HG02970 (cell line): Measurements from ENCODE around the gene ING5.
"Not testable (repeated sequence)": the region's sequence is repeated elsewhere in the genome, so short reads cannot be mapped to it uniquely, and the experiment has no call there.

ENCODE experiments used
- ATAC-seq: cut with Tn5 transposase; IDR thresholded peaks from one replicate; pipeline ENCODE4 v1.9.1; 2021; ENCODE audit warnings: mild to moderate bottlenecking, moderate library complexity, moderate number of reproducible peaks; ENCODE audit not compliant: unreplicated experiment, low FRiP score

The ING5 gene

DNA sequence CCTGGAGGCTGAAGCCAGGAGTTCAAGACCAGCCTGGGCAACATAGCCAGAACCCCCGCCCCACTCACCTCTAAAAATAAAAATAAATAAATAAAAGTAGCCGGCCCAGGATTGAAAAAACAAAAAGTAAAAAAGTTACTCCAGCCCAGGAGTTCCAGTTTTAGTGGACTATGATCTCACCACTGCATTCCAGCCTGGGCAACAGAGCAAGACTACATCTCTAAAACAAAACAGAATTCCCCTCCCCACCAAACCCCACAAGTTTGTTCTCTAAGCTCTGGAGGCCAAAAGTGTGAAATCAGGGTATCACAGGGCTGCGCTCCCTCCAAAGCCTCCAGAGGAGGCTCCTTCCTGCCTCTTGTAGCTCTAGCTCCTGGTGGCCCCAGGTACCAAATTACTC, 34.3 kb downstream of the ING5 start:
- ATAC-seq: no peak

- ATAC-seq: no peak
Measured at GRCh38 chr2:241738040-241738686, 36.3 kb downstream of the ING5 start.

DNA sequence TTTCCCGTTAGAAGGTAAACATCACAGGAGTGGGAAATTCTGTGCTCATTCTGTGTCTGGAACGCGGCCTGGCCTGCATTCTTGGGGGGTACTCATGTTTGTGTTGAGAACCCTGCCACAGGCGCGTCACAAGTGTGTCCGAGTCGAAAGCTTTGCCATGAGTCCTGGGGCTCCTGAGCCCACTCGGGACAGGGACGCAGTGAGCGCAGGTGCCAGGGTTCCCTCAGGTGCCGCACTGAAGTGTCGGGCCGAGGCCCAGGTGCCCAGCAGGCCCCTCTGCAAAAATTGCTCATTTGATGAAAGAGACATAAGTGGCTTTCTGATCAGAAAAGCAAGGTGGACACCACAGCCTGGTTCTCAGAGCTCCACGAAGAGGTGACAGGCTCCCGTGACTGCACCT, 37.3 kb downstream of the ING5 start:
- ATAC-seq: no peak

DNA sequence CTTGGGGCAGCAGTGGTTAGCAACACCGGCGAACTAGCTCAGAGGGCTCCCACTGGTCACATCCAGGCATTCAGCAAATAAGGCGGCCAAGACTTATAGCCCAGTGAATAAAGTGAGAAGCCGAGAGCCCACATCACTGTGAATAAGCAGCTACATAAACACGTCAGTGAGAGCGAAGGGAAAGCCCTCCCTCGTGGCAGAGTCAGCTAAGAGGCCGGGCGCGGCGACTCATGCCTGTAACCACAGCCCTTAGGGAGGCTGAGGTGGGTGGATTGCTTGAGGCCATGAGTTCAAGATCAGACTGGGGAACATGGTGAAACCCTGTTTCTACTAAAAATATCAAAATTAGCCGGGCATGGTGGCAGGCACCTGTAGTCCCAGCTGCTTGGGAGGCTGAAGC, 37.8 kb downstream of the ING5 start:
- ATAC-seq: no peak

DNA sequence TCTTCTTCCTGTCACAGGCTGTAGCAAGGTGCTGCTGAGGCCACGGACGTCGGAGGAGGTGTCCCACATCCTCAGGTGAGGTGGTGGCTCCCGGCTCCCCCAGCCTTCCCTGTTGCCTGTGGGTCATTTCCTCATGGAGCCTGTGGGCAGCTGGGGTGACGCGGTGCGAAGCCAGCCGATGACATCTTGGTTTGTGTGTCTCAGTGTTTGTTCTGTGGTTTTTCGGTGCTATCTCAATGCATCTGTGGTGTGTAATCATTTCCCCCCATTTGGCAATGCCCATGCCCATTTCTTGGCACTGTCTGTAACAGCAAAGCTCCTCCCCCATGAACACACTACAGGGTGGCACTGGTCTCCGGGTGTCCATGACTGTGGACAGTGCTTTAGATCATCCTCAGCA, 39.2 kb downstream of the ING5 start:
- no peak for ATAC-seq

DNA sequence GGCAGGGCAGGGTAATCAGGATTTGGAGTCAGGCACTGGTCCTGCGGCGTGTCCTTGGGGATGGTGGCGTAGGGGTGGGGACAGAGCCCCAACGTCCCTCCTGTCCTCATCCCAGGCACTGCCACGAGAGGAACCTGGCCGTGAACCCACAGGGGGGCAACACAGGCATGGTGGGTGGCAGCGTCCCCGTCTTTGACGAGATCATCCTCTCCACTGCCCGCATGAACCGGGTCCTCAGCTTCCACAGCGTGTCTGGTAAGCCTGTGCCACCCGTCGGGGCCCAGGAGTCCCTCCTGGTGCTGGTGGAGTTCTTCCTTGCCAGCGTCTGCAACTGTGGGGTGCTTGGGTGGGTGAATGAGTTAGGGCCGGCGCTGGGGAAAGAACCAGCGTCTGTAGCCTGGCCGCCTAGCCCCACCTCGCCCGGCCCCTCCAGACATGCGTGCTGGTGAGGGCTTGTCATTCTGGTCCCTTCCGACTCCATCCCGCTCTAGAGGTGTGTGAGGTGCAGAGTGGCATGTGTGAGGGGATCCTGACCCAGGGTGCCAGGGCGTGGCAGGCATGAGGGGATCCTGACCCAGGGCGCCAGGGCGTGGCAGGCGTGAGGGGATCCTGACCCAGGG, 40.6 kb downstream of the ING5 start:
- no peak for ATAC-seq

- ATAC-seq: not testable (repeated sequence)
Measured at GRCh38 chr2:241743008-241743407, 41.2 kb downstream of the ING5 start.

DNA sequence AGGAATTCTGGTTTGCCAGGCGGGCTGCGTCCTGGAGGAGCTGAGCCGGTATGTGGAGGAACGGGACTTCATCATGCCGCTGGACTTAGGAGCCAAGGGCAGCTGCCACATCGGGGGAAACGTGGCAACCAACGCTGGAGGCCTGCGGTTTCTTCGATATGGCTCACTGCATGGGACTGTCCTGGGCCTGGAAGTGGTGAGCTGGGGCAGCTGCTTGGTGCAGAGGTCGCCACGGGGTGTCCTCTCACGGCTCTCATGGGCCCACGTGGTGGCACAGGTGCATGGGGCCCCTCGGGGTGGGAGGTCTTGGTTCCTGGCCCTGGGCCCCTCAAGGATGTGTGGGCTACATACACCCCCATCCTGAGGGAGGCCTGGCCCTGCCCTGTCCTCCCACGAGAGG, 41.8 kb downstream of the ING5 start:
- ATAC-seq: no peak

DNA sequence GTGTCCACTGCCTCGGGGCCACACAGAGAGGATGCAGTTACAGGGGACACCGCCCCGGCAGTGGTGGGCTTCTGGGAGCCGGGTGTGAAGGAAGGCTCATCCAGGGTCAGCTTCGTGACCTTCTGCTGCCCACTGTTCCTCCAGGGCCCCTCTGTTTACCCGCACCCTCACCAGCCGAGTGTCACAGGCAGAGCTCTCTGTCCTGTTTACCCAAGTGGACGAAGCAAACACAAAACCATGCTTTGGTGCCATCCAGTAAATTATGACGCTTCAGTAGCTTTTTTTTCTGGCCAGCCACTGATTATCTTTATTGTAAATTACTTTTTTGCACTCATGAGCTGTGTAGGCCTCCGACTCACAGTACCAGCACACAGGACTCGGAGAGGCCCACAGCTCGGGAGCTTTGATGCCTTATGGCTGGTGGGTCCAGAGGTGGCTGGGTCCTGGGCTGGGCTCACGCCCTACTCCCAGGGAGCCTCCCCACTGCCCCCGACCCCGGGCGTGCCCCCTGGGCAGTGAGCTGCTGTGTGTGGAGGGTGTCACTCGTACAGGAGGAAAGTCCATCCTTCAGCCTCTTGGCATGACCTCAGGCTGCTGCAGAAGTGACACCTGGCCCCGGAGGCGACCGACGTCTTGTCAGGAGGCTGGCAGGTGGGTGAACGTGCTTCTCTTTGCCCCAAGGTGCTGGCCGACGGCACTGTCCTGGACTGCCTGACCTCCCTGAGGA, 42.4 kb downstream of the ING5 start:
- no peak for ATAC-seq

DNA sequence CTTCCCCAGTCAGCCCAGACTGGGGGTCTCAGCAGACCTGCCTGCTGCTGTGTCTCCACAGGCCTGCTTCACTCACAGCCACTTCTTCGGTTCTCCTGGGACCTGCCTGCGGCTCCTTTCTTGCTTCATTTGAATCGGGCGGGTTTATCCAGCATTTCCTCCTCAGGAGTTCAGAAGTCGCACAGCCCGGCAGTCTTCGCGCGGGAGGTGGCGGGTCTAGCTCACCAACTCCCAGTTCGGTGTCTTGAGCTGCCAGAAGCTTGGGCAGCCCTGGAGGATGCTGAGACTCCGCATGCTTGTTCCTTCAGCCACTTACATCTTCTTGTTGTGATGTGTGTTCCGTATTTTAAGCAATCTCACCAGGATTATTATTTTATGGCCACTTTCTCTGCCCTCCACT, 43.4 kb downstream of the ING5 start:
- no peak for ATAC-seq

- no peak for ATAC-seq
Measured at GRCh38 chr2:241746084-241746483, 44.2 kb downstream of the ING5 start.

- no peak for ATAC-seq
Measured at GRCh38 chr2:241748468-241749256, 46.8 kb downstream of the ING5 start.

DNA sequence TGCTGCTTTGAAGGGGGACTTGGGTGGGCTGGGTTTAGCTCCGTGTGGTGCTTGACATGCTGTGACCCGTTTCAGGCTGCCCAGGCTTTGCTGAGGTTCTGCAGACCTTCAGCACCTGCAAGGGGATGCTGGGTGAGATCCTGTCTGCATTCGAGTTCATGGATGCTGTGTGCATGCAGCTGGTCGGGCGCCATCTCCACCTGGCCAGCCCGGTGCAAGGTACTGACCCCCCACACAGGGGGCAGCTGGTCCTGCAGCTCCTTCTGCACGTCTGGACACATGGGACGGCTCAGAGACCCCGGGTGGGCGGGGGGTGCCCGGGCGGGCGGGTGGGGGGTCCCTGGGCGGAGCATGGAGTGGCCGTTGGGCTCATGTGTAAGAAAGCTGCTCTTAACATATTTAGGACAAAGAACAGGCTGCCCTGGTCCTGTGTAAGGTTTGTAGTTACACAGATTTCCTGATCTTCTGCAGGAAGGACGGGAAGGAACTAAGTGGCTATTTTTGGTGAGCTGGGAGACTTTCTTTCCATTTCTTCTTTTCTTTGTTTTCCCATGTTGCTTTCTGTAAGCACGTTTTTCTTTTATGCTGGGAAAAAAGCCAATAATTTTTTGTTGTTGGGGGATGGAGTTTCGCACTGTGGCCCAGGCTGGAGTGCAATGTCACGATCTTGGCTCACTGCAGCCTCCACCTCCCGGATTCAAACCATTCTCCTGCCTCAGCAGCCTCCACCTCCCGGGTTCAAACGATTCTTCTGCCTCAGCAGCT, 48.4 kb downstream of the ING5 start:
- no peak for ATAC-seq

- ATAC-seq: no peak
Measured at GRCh38 chr2:241751152-241751551, 49.3 kb downstream of the ING5 start.

GRCh38 chr2:241751776-241752175, 49.9 kb downstream of the ING5 start:
- ATAC-seq: no peak

GRCh38 chr2:241752253-241752652, 50.4 kb downstream of the ING5 start:
- no peak for ATAC-seq

DNA sequence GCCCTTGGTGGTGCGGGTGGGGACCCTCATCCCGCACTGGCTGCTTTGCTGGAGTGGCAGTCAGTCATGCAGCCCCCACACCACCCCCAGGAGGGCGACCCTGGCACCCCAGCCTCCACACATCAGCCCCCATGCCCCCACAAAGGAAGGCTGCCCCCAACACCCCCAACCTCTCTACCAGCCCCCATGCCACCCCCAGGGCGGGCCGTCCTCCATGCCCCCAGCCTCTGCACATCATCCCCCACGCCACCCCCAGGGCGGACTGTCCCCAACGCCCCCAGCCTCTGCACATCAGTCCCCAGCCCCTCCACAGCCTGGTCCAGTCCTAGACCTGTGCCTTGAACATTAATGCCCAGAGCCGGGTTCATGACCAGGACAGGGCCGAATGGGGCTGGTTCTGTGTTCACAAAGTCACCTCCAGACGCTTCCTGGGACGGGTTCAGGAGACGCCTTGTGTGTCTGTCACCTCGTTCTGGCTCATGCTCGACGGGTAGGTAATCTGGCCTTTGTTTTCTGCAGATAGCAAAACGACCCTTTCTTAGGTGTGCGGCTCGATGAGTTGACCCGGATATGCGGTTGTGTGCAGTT, 50.9 kb downstream of the ING5 start:
- no peak for ATAC-seq

GRCh38 chr2:241753493-241753892, 51.7 kb downstream of the ING5 start:
- no peak for ATAC-seq

DNA sequence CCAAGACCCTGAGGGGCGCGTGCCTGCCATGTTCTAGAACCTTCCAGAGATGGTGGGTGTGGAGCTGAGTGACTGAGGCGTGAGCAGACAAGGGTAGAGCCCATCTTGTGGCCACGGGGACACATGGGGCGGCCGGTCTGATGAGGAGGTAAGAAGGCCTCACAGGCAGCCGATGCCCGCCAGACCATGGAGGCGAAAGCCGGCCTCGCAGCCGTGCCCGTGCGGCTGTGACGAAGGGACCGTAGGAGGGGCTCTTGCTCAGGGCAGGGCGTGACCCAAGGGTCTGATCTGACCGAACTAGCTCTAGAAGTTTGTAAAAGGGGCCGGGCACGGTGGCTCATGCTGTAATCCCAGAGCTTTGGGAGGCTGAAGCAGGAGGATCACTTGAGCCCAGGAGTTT, 52.2 kb downstream of the ING5 start:
- ATAC-seq: no peak

DNA sequence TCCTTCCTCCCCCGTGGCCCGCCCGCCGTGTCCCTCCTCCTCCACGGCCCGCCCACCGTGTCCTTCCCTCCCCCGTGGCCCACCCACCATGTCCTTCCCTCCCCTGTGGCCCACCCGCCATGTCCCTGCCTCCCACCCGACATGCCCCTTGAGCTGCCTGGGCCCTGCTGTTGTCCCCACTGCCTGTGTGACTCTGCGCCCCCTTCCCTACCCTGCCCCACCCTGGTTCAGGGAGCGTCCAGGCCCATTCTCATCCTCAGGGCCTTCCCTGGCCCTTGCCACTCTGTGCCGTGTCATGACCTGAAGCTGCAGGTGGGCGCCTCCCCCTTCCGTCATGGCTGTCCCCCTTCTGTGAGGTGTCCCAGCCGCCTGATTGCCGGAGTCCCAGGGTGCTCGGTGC, 53.3 kb downstream of the ING5 start:
- no peak for ATAC-seq
